ENCODE measurements around the gene DEFB113. TPM values are rescaled to one million over a fixed set of nuclear protein-coding genes. Genes with fewer than 3 reads are reported as not detected.

DEFB113 gene
- total and polyA plus RNA-seq, 2 of the 4 experiments (the other 2 are of a cell fraction) = not detected

DNA sequence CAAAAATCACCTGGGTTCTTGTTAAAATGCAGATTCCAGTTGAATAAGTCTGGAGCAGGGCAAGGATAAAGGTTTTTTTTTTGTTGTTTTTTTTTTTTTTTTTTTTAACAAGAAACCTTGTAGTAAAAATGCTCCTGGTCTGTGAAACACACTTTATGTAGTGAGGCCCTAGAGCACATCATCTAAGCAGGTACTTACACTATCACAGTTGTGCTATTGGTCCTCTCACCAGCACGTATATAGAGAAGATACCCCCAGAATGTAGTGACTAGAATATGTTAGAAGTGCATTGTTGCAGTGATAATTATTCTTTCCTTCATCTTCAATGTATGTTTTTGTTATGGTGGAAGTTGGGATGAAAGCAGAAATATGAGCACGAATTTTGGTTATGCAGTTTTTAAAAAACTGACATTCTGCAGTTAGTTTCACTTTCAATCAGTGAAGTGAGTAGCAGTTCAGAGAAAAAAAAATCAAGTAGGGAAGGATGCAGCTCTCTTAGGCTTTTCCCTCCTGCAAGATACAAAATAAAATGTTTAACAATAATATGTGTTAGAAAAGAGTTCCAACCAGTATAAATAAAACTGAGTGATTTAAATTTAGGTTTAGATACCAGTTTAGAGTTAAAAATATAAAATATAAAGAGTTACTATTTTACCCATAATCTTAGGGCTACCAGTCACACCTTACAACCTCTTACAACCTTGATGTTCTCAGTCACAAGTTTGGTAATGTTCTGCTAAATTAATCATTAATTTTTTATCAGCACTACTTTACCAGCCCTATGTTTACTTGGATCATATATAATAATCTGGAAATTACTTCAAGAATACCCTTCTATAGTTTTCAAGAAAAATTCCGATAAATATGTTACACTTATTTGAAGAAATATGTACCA lies 9.2 kb upstream of the DEFB113 start:
- WGBS, 2 experiments (ENCODE audit: extremely low coverage in 2 of 2, insufficient read length in 1 of 2) = no CpG with 5 or more reads among the region's 3 CpGs

More for the DNA sequence above, 9.2 kb upstream of the DEFB113 start:
- Histone ChIP-seq H3K9ac (ENCODE audit: low read depth, low read length) (no peak overlapping the region), H2AFZ (replicated peaks; ENCODE audit: low read length, poor library complexity) (no peak overlapping the region), H3K18ac (ENCODE audit: low read depth, low read length) (no peak overlapping the region), H3K4me2 (ENCODE audit: low read depth, low read length) (peak overlapping the region; percentile 86), H3K27ac (ENCODE audit: insufficient read depth, low read length) (no peak overlapping the region), H2BK15ac (ENCODE audit: low read depth, low read length) (no peak overlapping the region), H3K4me3 (ENCODE audit: insufficient read depth, low read depth, low read length) (peak overlapping the region; percentile 47; the same call in 1 of the 2 replicates), H2AK5ac (ENCODE audit: low read depth, low read length) (no peak overlapping the region), H2BK20ac (ENCODE audit: low read depth, low read length) (no peak overlapping the region), H4K20me1 (ENCODE audit: insufficient read depth, low read length) (no peaks in the 10 kb centered on the region), H3K4me1 (ENCODE audit: control insufficient read depth, insufficient read depth, low read length) (no peaks in the 10 kb centered on the region), H3K27me3 (ENCODE audit: control insufficient read depth, insufficient read depth, low read length) (no peaks in the 10 kb centered on the region), H4K8ac (ENCODE audit: low read depth in 2 of 2, low read length in 2 of 2) (no peak overlapping the region), H2BK5ac (ENCODE audit: low read depth, low read length, poor library complexity, severe bottlenecking) (no peak overlapping the region), H3K9me1 (ENCODE audit: insufficient read depth, low read length) (no peaks in the 10 kb centered on the region), H2BK120ac (ENCODE audit: low read depth, low read length) (no peak overlapping the region), H3K4ac (ENCODE audit: low read depth, low read length) (no peak overlapping the region), H4K5ac (ENCODE audit: low read depth, low read length) (no peak overlapping the region), H4K91ac (ENCODE audit: insufficient read depth, low read depth, low read length) (no peak overlapping the region), H3K56ac (ENCODE audit: extremely low read depth, insufficient read depth, low read length) (no peak overlapping the region), H3K36me3 (ENCODE audit: control insufficient read depth, insufficient read depth, low read length) (no peaks in the 10 kb centered on the region), H3K9me3 (ENCODE audit: control insufficient read depth, insufficient read depth, low read length) (no peaks in the 10 kb centered on the region), H2AK9ac (replicated peaks; ENCODE audit: low read depth, low read length, poor library complexity) (no peak overlapping the region), H3K79me1 (ENCODE audit: low read depth in 1 of 2, low read length in 2 of 2) (no peaks in the 10 kb centered on the region), H3K23ac (ENCODE audit: low read depth, low read length) (no peak overlapping the region), H3K14ac (replicated peaks; ENCODE audit: low read depth, low read length) (no peak overlapping the region)
- intact Hi-C loops (cut with micrococcal nuclease) = no loop called here
- DNase-seq (no peak), ATAC-seq (ENCODE audit: low read depth) (no peak)
- TF ChIP-seq RAD21 (IDR thresholded peaks at IDR 0.05; ENCODE audit: low read length) = no peak
- TF ChIP-seq NFE2L2 (IDR thresholded peaks at IDR 0.05; ENCODE audit: low read depth, low read length) = no peak
- no peak for TF ChIP-seq POLR2A (IDR thresholded peaks at IDR 0.05; ENCODE audit: low read depth, low read length)
- TF ChIP-seq, protein P1, sequence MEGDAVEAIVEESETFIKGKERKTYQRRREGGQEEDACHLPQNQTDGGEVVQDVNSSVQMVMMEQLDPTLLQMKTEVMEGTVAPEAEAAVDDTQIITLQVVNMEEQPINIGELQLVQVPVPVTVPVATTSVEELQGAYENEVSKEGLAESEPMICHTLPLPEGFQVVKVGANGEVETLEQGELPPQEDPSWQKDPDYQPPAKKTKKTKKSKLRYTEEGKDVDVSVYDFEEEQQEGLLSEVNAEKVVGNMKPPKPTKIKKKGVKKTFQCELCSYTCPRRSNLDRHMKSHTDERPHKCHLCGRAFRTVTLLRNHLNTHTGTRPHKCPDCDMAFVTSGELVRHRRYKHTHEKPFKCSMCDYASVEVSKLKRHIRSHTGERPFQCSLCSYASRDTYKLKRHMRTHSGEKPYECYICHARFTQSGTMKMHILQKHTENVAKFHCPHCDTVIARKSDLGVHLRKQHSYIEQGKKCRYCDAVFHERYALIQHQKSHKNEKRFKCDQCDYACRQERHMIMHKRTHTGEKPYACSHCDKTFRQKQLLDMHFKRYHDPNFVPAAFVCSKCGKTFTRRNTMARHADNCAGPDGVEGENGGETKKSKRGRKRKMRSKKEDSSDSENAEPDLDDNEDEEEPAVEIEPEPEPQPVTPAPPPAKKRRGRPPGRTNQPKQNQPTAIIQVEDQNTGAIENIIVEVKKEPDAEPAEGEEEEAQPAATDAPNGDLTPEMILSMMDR (conservative IDR thresholded peaks at IDR 0.05; ENCODE audit: low read depth, low read length) = no peak
- no peak for TF ChIP-seq MXI1 (IDR thresholded peaks at IDR 0.05; ENCODE audit: borderline replicate concordance, low read depth, low read length)
- no peak for TF ChIP-seq RCOR1 (IDR thresholded peaks at IDR 0.05; ENCODE audit: insufficient replicate concordance, low read length)
- TF ChIP-seq, protein P2, sequence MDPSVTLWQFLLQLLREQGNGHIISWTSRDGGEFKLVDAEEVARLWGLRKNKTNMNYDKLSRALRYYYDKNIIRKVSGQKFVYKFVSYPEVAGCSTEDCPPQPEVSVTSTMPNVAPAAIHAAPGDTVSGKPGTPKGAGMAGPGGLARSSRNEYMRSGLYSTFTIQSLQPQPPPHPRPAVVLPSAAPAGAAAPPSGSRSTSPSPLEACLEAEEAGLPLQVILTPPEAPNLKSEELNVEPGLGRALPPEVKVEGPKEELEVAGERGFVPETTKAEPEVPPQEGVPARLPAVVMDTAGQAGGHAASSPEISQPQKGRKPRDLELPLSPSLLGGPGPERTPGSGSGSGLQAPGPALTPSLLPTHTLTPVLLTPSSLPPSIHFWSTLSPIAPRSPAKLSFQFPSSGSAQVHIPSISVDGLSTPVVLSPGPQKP (IDR thresholded peaks at IDR 0.05; ENCODE audit: borderline replicate concordance, low read depth, low read length) = no peak
- TF ChIP-seq BHLHE40 (IDR thresholded peaks at IDR 0.05; ENCODE audit: low read depth, low read length) = no peak
- no peak for TF ChIP-seq RFX5 (IDR thresholded peaks at IDR 0.05; ENCODE audit: low read depth, low read length)
- no peak for TF ChIP-seq SMC3 (IDR thresholded peaks at IDR 0.05; ENCODE audit: low read depth, low read length)
- TF ChIP-seq MAZ (IDR thresholded peaks at IDR 0.05; ENCODE audit: borderline replicate concordance, low read depth, low read length) = no peak
- TF ChIP-seq, protein P3, sequence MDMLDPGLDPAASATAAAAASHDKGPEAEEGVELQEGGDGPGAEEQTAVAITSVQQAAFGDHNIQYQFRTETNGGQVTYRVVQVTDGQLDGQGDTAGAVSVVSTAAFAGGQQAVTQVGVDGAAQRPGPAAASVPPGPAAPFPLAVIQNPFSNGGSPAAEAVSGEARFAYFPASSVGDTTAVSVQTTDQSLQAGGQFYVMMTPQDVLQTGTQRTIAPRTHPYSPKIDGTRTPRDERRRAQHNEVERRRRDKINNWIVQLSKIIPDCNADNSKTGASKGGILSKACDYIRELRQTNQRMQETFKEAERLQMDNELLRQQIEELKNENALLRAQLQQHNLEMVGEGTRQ (IDR thresholded peaks at IDR 0.05; ENCODE audit: low read depth, low read length) = no peak
- POLR2A ChIA-PET (ENCODE audit: unreplicated experiment) = no interaction called here
- dilution Hi-C loops (cut with HindIII; ENCODE audit: low sequenced_read_pairs, unreplicated experiment) = no loop called here
- no TSS peak for BruUV-seq (replicated peaks)
- in situ Hi-C loops (cut with MboI; ENCODE audit: low sequenced_read_pairs) = no loop called here
- CTCF ChIA-PET = no interaction called here
